Measurements from ENCODE around the gene FBN3. TPM values are rescaled to one million over a fixed set of nuclear protein-coding genes. Genes with fewer than 3 reads are reported as not detected.

Gene FBN3
- polyA plus RNA-seq, 1 donor (not counting 4 experiments of a cell fraction or from before 2014, with no cell fraction given), result not detected

- no peak for FAIRE-seq
- H3K9ac ChIP-seq (ENCODE audit: control insufficient read depth, extremely low read depth, insufficient read depth, low read length), result no peak overlapping the region
- H4K20me1 ChIP-seq (ENCODE audit: control insufficient read depth, extremely low read depth, insufficient read depth, low read length), result no peaks in the 10 kb centered on the region
- no peak overlapping the region for H2AFZ ChIP-seq (ENCODE audit: control insufficient read depth, low read length)
- TF ChIP-seq EZH2 (IDR thresholded peaks at IDR 0.05; ENCODE audit: low read length) (no peak), CTCF (optimal IDR thresholded peaks at IDR 0.05 in 1 of 3, IDR thresholded peaks at IDR 0.05 in 1 of 3, conservative IDR thresholded peaks at IDR 0.05 in 1 of 3; ENCODE audit: extremely low read depth in 1 of 3, insufficient read depth in 2 of 3, low read length in 3 of 3) (no peak)
- H3K9me1 ChIP-seq (ENCODE audit: control insufficient read depth, extremely low read depth, insufficient read depth, low read length), result no peaks in the 10 kb centered on the region
- H3K4me1 ChIP-seq (ENCODE audit: control insufficient read depth, extremely low read depth, insufficient read depth, low read length), result no peaks in the 10 kb centered on the region
- no peaks in the 10 kb centered on the region for H3K36me3 ChIP-seq (ENCODE audit: control insufficient read depth in 2 of 2, extremely low read depth in 1 of 2, insufficient read depth in 2 of 2, low read length in 2 of 2)
- no peaks in the 10 kb centered on the region for H3K9me3 ChIP-seq (ENCODE audit: control insufficient read depth, low read depth, low read length)
- H3K79me2 ChIP-seq (ENCODE audit: control insufficient read depth, insufficient read depth, low read length), result no peaks in the 10 kb centered on the region
- dilution Hi-C loops (cut with MboI; ENCODE audit: extremely low pct_ligation_motif_present, low sequenced_read_pairs), result no loop called here
- H3K27me3 ChIP-seq (ENCODE audit: control insufficient read depth, extremely low read depth, insufficient read depth, low read length), result no peaks in the 10 kb centered on the region
- H3K4me3 ChIP-seq (ENCODE audit: control insufficient read depth in 2 of 3, extremely low read depth in 1 of 3, insufficient read depth in 2 of 3, low read depth in 1 of 3, low read length in 3 of 3), result no peak overlapping the region
- no peak overlapping the region for H3K4me2 ChIP-seq (ENCODE audit: control insufficient read depth, extremely low read depth, insufficient read depth, low read depth, low read length)
- H3K27ac ChIP-seq (ENCODE audit: control insufficient read depth, insufficient read depth, low read length), result no peak overlapping the region
- no peak for DNase-seq (ENCODE audit: low read depth, low spot score)
These were observed 38.5 kb downstream of the FBN3 start for GRCh38 chr19:8110931-8111330.

- DNase-seq (ENCODE audit: low read depth, low spot score) (no peak), FAIRE-seq (no peak)
- Histone ChIP-seq H3K79me2 (ENCODE audit: control insufficient read depth, insufficient read depth, low read length) (no peaks in the 10 kb centered on the region), H2AFZ (ENCODE audit: control insufficient read depth, low read length) (no peak overlapping the region), H3K36me3 (ENCODE audit: control insufficient read depth in 2 of 2, extremely low read depth in 1 of 2, insufficient read depth in 2 of 2, low read length in 2 of 2) (no peaks in the 10 kb centered on the region), H4K20me1 (ENCODE audit: control insufficient read depth, extremely low read depth, insufficient read depth, low read length) (no peaks in the 10 kb centered on the region), H3K9me1 (ENCODE audit: control insufficient read depth, extremely low read depth, insufficient read depth, low read length) (no peaks in the 10 kb centered on the region), H3K9me3 (ENCODE audit: control insufficient read depth, low read depth, low read length) (no peaks in the 10 kb centered on the region), H3K27ac (ENCODE audit: control insufficient read depth, insufficient read depth, low read length) (no peak overlapping the region), H3K4me1 (ENCODE audit: control insufficient read depth, extremely low read depth, insufficient read depth, low read length) (no peaks in the 10 kb centered on the region), H3K4me3 (ENCODE audit: control insufficient read depth in 2 of 3, extremely low read depth in 1 of 3, insufficient read depth in 2 of 3, low read depth in 1 of 3, low read length in 3 of 3) (no peak overlapping the region), H3K27me3 (ENCODE audit: control insufficient read depth, extremely low read depth, insufficient read depth, low read length) (no peaks in the 10 kb centered on the region), H3K4me2 (ENCODE audit: control insufficient read depth, extremely low read depth, insufficient read depth, low read depth, low read length) (no peak overlapping the region), H3K9ac (ENCODE audit: control insufficient read depth, extremely low read depth, insufficient read depth, low read length) (no peak overlapping the region)
- no peak for TF ChIP-seq EZH2 (IDR thresholded peaks at IDR 0.05; ENCODE audit: low read length)
- no peak for TF ChIP-seq CTCF (optimal IDR thresholded peaks at IDR 0.05 in 1 of 3, IDR thresholded peaks at IDR 0.05 in 1 of 3, conservative IDR thresholded peaks at IDR 0.05 in 1 of 3; ENCODE audit: extremely low read depth in 1 of 3, insufficient read depth in 2 of 3, low read length in 3 of 3)
- dilution Hi-C loops (cut with MboI; ENCODE audit: extremely low pct_ligation_motif_present, low sequenced_read_pairs), result no loop called here
These were observed 39.3 kb downstream of the FBN3 start for GRCh38 chr19:8109890-8110662.

Data from keratinocyte (primary cell).